MM.1S (cell line): Measurements from ENCODE around the gene HOXA11.

Experiments
- DNase-seq: peaks from one replicate; pipeline ENCODE4 v3.0.0-alpha.2; 2015
- H2AFZ ChIP-seq: fragments of 300-600 bp; sonication (generic); 2 replicates; pipeline ENCODE4 v1.6.0; 2016; ENCODE audit warnings: antibody characterized with exemption, low read length
- H3F3A ChIP-seq: fragments of 300-600 bp; sonication (generic); 2 replicates; pipeline ENCODE4 v1.6.1; 2016; ENCODE audit warnings: mild to moderate bottlenecking, antibody characterized with exemption, low read length, moderate library complexity, mixed read lengths; ENCODE audit not compliant: insufficient read depth
- H3K27ac ChIP-seq: fragments of 300-600 bp; sonication (generic); 2 replicates; pipeline ENCODE4 v1.5.1; 2016; ENCODE audit warnings: mild to moderate bottlenecking, low read length
- H3K27me3 ChIP-seq: fragments of 300-600 bp; sonication (generic); replicated peaks from 2 replicates; pipeline ENCODE4 v1.6.0; 2016; ENCODE audit warnings: low read length; ENCODE audit not compliant: insufficient read depth
- H3K36me3 ChIP-seq: fragments of 300-600 bp; sonication (generic); replicated peaks from 2 replicates; pipeline ENCODE4 v1.6.1; 2016; ENCODE audit warnings: mild to moderate bottlenecking, low read length, mixed read lengths; ENCODE audit not compliant: insufficient read depth
- H3K4me1 ChIP-seq: fragments of 300-600 bp; sonication (generic); 2 replicates; pipeline ENCODE4 v1.6.1; 2016; ENCODE audit warnings: low read length, mixed read lengths
- H3K4me2 ChIP-seq: fragments of 300-600 bp; sonication (generic); 2 replicates; pipeline ENCODE4 v1.6.0; 2016; ENCODE audit warnings: low read depth, low read length
- H3K4me3 ChIP-seq: fragments of 300-600 bp; sonication (generic); 2 replicates; pipeline ENCODE4 v1.5.1; 2016; ENCODE audit warnings: low read length, mixed read lengths
- H3K79me2 ChIP-seq: fragments of 300-600 bp; sonication (generic); 2 replicates; pipeline ENCODE4 v1.6.1; 2016; ENCODE audit warnings: mixed run types, low read length, mixed read lengths
- H3K9ac ChIP-seq: fragments of 300-600 bp; sonication (generic); 2 replicates; pipeline ENCODE4 v1.6.1; 2016; ENCODE audit warnings: low read length, mixed read lengths
- H3K9me2 ChIP-seq: fragments of 300-600 bp; sonication (generic); replicated peaks from 2 replicates; pipeline ENCODE4 v1.6.1; 2016; ENCODE audit warnings: mild to moderate bottlenecking, low read length, mixed read lengths; ENCODE audit not compliant: insufficient read depth
- H3K9me3 ChIP-seq: fragments of 300-600 bp; sonication (generic); replicated peaks from 2 replicates; pipeline ENCODE4 v1.6.1; 2016; ENCODE audit warnings: mild to moderate bottlenecking, low read length, mixed read lengths; ENCODE audit not compliant: insufficient read depth
- H4K20me1 ChIP-seq: fragments of 300-600 bp; sonication (generic); 2 replicates; pipeline ENCODE4 v1.6.1; 2016; ENCODE audit warnings: mild to moderate bottlenecking, low read length, moderate library complexity, mixed read lengths; ENCODE audit not compliant: insufficient read depth
- EZH2 ChIP-seq: fragments of 300-600 bp; sonication (generic); optimal IDR thresholded peaks from 2 replicates; pipeline ENCODE3; 2017; ENCODE audit warnings: low read depth, mild to moderate bottlenecking, antibody characterized with exemption, low read length, mixed read lengths
- EZH2phosphoT487 ChIP-seq: fragments of 300-600 bp; sonication (generic); IDR thresholded peaks from 2 replicates; pipeline ENCODE4 v1.6.1; 2018; ENCODE audit warnings: antibody characterized with exemption, low read length
- TF ChIP-seq, protein P1 (sequence below): fragments of 300-600 bp; sonication (generic); IDR thresholded peaks from 2 replicates; pipeline ENCODE4 v1.5.1; 2016; ENCODE audit warnings: antibody characterized with exemption, low read length, mixed read lengths

The HOXA11 gene

DNA sequence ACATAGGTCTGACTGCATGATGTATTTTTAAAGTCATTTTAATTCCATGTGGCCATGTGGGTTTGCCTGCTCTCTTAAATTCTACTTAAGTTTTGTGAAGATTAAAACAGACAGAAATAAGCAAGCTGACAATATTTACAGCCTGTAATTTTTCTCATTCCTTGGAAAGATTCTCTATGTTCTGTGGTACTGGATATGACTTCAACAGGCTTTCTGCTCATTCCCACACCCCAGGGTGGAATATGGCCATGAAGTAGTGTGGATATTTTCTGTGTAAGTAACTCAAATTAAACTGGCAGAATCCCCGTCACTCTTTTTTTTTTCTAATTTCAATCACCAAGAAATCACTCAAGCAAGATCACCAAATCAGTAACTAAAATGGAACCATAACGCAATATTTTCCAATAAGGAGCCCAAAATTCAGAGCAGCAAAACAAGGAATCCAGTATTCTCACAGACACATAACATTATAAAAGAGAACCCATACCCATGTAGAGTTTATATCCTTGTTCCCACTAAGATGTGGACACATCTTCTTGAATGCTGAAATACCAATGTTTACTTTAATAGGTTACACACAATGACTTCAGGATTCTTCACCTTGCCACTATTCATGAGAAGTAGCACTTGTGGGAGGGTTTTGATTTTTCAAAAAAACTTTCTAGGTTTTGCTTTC lies 47.3 kb downstream of the HOXA11 start:
- Histone ChIP-seq H3K9me3 (no peaks in the 10 kb centered on the region), H3K4me1 (no peaks in the 10 kb centered on the region), H3K4me3 (no peak overlapping the region), H3K9me2 (no peaks in the 10 kb centered on the region), H3F3A (no peaks in the 10 kb centered on the region), H2AFZ (no peak overlapping the region), H3K27ac (no peak overlapping the region), H3K9ac (no peak overlapping the region), H4K20me1 (no peaks in the 10 kb centered on the region), H3K4me2 (no peak overlapping the region), H3K27me3 (no peaks in the 10 kb centered on the region), H3K79me2 (no peaks in the 10 kb centered on the region), H3K36me3 (no peaks in the 10 kb centered on the region)
- DNase-seq: no peak
- TF ChIP-seq EZH2phosphoT487: no peak
- TF ChIP-seq, protein P1, sequence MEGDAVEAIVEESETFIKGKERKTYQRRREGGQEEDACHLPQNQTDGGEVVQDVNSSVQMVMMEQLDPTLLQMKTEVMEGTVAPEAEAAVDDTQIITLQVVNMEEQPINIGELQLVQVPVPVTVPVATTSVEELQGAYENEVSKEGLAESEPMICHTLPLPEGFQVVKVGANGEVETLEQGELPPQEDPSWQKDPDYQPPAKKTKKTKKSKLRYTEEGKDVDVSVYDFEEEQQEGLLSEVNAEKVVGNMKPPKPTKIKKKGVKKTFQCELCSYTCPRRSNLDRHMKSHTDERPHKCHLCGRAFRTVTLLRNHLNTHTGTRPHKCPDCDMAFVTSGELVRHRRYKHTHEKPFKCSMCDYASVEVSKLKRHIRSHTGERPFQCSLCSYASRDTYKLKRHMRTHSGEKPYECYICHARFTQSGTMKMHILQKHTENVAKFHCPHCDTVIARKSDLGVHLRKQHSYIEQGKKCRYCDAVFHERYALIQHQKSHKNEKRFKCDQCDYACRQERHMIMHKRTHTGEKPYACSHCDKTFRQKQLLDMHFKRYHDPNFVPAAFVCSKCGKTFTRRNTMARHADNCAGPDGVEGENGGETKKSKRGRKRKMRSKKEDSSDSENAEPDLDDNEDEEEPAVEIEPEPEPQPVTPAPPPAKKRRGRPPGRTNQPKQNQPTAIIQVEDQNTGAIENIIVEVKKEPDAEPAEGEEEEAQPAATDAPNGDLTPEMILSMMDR: no peak

- H3K4me1 ChIP-seq: no peaks in the 10 kb centered on the region
- no peaks in the 10 kb centered on the region for H3K9me2 ChIP-seq
- H3K9ac ChIP-seq: no peak overlapping the region
- no peak overlapping the region for H3K4me3 ChIP-seq
- H3K27me3 ChIP-seq: peaks cover 3% of the 10 kb centered on the region; the same call in 1 of the 2 replicates
- no peaks in the 10 kb centered on the region for H3F3A ChIP-seq
- H3K9me3 ChIP-seq: no peaks in the 10 kb centered on the region
- no peaks in the 10 kb centered on the region for H3K36me3 ChIP-seq
- no peaks in the 10 kb centered on the region for H3K79me2 ChIP-seq
- TF ChIP-seq, protein P1: no peak
- no peak for TF ChIP-seq EZH2phosphoT487
- no peak for TF ChIP-seq EZH2
- H3K27ac ChIP-seq: no peak overlapping the region
- no peak overlapping the region for H3K4me2 ChIP-seq
- no peak for DNase-seq
- no peak overlapping the region for H2AFZ ChIP-seq
- no peaks in the 10 kb centered on the region for H4K20me1 ChIP-seq
Measured at GRCh38 chr7:27134392-27134791, 50.6 kb downstream of the HOXA11 start.

DNA sequence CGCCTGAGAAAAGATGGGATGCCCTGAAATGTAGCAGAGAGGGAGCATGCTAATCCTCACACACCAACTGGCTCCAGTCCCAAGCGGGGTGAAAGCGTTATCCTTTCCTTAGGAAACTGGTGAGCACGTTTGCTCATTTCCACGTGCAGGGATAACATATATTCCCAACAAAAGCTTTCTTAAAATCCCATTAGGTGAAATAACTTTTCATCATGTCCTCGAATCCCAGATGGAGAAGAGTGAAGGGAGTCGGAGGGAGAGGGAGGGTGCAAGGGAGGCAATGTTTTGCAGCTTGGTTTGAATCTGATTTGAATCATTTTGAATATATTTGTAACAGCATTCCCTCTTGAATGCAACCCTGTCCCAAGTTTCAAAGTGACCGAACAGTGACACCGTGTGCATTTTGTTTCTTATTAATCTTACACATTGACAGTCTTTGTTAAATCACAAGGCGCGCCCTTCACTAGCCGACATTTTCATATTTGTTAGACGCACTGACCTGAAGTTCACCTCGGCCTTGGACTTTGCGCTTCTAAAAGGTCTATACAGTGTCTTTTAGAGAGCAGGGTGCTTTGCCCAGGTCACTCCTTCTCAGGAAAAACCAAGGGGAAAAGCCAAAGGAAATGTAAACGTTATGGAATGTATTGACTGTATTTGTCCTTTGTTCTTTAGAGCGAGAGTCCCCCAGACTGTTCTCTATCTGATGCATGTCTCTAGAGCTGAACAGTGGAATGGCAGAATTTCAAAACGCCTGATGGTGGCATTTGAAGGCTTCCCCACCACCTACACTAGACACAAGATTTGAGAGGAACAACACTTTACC lies 51.4 kb downstream of the HOXA11 start:
- Histone ChIP-seq H3K36me3 (no peaks in the 10 kb centered on the region), H3K79me2 (no peaks in the 10 kb centered on the region), H3K4me3 (no peak overlapping the region), H3K9ac (no peak overlapping the region), H3K4me1 (no peaks in the 10 kb centered on the region), H3K4me2 (no peak overlapping the region), H2AFZ (no peak overlapping the region), H3K27me3 (peaks cover 3% of the 10 kb centered on the region; the same call in 1 of the 2 replicates), H3F3A (no peaks in the 10 kb centered on the region), H3K9me2 (no peaks in the 10 kb centered on the region), H3K9me3 (no peaks in the 10 kb centered on the region), H3K27ac (no peak overlapping the region), H4K20me1 (no peaks in the 10 kb centered on the region)
- no peak for DNase-seq
- TF ChIP-seq, protein P1: no peak
- TF ChIP-seq EZH2 (no peak), EZH2phosphoT487 (no peak)
